HG02884 (cell line): ENCODE measurements around the gene C1QTNF8.

Experiments used
- ATAC-seq: cut with Tn5 transposase; IDR thresholded peaks from one replicate; pipeline ENCODE4 v1.9.1; 2021; ENCODE audit warnings: mild to moderate bottlenecking, moderate library complexity; ENCODE audit not compliant: unreplicated experiment

The C1QTNF8 gene

GRCh38 chr16:1063728-1064127 lies 32.3 kb downstream of the C1QTNF8 start:
- no peak for ATAC-seq

DNA sequence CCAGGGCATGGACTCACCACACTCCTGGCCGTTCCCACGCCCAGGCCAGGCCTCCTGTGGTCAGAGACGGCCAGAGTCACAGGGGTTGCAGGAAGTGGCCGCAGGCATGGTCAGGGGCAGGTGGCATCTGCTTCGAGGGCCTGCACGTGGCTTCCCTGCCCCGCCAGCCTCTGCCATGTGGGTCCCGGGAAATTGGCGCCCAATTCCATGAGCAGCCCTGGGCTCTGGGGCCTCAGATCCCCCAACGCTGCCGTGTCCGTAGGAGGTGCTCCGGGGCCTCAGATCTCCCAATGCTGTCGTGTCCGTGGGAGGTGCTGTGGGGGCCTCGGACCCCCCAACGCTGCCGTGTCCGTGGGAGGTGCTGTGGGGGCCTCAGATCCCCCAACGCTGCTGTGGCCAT lies 33.1 kb downstream of the C1QTNF8 start:
- no peak for ATAC-seq

DNA sequence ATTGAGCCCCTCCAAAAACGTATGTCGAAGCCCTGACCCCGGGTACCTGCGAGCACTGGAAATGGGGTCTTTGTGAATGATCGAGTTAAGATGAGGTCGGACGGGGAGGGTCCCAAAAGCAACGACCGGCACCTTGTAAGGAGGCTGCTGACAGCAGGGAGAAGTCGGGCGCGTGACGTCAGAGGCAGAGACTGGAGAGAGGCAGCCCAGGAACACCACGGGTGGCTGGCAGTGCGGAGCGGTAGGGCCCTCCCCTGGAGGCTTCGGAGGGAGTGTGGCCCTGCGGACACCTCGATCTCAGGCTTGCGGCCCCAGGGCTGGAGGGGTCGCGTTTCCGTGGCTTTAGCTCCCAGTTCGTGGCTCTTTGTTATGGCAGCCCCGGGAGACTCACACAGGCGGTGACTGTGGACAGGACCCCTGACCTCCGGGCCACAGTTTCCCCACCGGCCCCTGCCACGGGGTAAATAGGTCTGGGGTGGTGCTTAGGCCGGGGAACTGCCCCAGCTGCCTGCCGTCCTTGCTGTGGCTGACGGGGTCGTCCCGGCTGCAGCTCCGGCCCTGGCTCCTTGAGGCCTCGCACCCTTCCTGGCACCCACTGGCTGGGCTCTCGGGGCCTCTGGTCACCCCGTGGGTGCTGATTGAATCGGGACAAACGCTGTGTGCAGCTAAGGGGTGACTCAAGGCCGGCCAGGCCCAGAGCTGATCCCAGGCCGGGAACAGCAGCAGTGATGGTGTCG lies 34.1 kb downstream of the C1QTNF8 start:
- no peak for ATAC-seq

DNA sequence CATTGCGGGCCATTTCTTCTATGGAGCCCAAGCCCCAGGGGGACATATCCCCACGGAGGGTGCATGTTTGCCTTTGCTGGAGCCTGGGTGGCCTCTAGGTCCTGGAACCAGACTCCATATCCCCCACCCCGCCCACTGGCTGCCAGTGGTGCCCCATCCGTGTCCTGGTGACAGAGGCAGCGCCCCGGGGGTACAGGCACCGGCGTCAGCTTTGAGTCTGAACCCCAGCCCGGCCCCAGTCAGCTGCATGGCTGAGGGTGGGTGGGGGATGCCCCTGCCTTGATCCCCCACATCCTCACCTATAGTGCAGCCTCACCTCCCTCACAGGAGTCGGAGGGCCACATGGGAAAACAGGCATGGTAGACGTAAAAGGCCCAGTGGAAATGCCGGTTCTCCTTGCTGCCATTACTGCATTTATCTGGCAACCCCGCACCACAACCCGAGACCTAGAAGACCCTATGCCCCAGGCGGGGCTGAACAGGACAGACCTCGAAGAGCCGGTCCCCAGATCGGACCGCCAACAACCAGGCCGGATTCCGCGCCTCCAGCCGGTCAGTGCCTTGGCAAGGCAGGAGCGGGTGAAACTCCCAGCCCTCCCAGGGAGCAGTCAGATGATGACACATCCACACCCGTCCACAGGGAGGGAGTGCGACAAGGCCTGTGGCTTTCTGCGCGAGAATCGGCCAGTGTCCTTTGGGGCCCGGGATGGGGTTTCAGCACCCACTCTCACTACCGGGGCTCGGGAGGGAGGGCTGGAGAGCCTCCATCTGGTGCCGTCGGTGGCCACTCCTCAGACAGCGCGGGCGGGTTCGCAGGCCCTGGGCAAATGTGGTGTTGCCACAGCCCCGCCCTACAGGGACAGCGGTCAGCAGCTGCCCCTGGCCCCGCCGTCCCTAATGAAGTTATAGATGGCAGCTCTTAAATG lies 35.4 kb downstream of the C1QTNF8 start:
- ATAC-seq: no peak

DNA sequence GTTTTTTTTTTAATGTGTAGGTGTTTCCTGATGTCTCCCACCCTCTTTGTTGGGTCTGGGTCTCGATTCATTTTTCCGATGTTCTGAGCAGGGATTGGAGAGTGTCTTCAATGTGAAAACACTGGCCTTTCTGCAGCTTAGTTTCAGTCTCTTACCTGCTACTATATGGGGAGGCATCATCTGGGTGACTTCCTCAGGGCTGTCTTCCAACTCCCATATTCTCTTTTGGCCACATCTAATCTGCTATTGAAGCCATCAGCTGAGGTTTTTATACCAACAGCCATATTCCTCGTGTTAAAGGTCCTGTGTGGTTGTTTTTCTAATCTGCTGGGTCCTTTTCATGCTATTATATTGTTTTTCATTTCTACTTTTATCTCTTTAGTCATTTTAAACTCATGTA lies 36.7 kb downstream of the C1QTNF8 start:
- no peak for ATAC-seq

DNA sequence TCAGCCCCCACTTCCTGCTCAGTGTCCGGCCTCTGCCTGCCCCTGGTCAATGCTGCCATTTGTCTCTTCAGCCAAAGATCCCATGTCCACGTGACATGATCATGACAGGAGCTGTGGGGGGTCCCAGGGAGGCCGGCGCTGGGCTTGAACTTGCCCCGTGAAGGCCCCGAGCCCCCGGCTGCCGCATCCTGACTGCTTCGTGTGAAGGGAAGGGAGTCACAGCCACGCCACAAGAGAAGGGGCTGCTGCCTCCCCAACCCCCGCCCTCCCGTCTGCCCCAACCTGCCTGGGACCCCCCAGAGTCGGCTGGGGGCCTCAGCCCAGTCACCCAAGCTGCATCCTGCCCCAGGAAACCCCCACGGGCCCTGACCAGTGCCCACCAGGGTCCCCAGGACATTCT lies 37.8 kb downstream of the C1QTNF8 start:
- no peak for ATAC-seq

- ATAC-seq: no peak
Measured at GRCh38 chr16:1057252-1057932, 38.7 kb downstream of the C1QTNF8 start.

DNA sequence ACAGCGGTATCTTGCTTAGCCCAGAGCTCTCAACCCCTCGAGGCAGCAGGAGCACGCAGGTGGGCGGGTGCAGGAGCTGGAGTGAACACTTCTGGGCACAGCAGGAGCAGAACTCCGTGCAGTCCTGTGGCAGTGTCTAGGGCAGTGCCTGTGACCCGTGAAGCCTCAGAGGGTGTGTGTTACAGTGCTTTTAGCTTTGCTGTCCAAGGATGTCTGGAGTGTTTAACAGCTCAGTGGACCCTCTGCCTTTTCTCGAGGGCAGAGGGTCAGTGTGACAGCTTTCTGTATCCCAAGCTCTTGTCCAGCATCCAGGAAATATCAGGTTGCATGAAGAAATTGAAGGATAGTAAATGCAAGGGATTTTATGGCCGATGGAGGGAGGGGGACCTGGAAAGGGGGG lies 39.8 kb downstream of the C1QTNF8 start:
- ATAC-seq: no peak

DNA sequence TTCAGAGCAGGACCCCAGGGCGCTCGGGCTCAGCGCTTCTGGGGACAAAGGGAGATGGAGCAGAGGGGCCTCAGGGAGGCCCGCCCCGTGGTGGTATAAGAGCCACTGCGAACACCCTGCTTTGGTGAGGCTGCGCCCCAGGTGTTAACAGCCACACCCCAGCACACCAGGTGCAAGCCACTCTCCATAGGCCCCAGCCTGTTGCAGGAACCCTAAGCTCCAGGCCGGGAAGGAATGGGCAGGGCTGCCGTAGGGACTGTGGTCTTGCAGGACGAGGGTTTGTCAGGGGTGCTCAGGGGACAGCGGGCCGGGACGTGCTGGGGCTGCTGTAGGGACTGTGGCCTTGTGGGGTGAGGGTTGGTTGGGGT lies 40.5 kb downstream of the C1QTNF8 start:
- no peak for ATAC-seq

DNA sequence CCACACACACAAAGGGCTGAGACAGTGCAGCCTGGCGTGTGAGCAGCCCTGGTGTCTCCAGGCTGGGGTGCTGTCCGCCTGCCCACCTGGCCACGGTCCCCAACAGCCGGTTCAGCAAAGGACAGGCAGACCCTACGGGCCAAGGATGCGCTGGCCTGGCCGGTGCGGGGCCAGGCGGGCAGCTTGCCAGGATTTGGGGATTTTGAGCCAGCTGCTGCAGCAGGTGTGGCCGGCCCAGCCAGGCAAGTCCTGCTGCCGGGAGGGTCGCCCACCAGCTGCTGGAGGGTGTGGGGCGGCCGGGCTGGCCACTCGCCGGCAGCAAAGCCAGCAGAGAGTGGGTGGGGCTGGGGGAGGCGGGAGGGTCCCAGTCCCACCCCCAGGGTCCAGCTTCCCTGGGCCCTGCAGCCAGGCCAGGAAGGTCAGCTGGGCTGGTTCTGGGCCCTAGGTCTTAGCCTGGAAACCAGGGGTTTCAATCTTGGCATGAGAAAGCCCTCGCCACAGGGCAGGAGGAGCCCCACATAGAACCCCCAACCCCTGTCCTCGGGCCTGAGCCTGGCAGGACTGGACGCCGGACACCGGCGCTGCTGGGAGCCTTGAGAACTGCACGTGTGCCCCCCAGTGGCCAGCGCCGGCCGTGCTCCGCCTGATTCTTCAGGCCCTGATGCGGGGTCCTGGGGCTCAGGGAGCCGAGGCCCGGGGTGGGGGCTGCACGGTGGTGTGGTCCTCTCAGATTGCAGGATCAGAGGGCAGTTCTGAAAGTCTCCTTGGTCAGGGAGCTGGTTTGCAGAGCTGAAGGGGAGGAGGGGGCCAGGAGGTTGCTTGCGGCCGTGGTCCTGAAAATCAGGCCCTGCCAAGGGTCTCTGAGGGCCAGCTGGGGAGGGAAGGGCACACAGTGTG lies 41.1 kb downstream of the C1QTNF8 start:
- no peak for ATAC-seq

- no peak for ATAC-seq
Measured at GRCh38 chr16:1053700-1054368, 42.2 kb downstream of the C1QTNF8 start.

- ATAC-seq: no peak
Measured at GRCh38 chr16:1053121-1053521, 42.9 kb downstream of the C1QTNF8 start.

DNA sequence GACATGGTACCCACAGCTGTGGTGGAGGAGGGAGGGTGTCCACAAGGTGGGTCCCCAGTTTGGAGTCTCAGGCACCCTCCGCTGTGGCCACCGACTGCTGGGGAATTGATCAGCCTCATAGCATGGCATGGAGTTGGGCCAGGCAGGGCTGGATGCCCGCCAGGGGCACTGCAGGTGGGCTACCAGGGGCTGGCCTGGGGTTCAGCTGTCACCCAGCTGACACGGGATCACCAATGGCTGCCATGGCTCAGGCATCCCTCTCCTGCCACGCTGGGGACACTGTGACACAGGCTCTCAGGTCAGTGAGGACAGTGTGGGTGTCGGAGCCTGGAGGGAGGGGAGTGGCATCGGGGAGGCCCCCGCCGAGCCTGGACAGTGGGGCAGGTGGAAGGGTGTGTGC lies 43.3 kb downstream of the C1QTNF8 start:
- no peak for ATAC-seq

- ATAC-seq: no peak
Measured at GRCh38 chr16:1051446-1051845, 44.6 kb downstream of the C1QTNF8 start.

GRCh38 chr16:1050921-1051320 lies 45.1 kb downstream of the C1QTNF8 start:
- no peak for ATAC-seq

- no peak for ATAC-seq
Measured at GRCh38 chr16:1050516-1050915, 45.5 kb downstream of the C1QTNF8 start.

- no peak for ATAC-seq
Measured at GRCh38 chr16:1049976-1050247, 46.1 kb downstream of the C1QTNF8 start.

GRCh38 chr16:1049113-1049975 lies 46.7 kb downstream of the C1QTNF8 start:
- ATAC-seq: no peak

GRCh38 chr16:1048442-1049112 lies 47.5 kb downstream of the C1QTNF8 start:
- ATAC-seq: no peak
